Measurements from ENCODE around the gene RUNDC3A.

The RUNDC3A gene

DNA sequence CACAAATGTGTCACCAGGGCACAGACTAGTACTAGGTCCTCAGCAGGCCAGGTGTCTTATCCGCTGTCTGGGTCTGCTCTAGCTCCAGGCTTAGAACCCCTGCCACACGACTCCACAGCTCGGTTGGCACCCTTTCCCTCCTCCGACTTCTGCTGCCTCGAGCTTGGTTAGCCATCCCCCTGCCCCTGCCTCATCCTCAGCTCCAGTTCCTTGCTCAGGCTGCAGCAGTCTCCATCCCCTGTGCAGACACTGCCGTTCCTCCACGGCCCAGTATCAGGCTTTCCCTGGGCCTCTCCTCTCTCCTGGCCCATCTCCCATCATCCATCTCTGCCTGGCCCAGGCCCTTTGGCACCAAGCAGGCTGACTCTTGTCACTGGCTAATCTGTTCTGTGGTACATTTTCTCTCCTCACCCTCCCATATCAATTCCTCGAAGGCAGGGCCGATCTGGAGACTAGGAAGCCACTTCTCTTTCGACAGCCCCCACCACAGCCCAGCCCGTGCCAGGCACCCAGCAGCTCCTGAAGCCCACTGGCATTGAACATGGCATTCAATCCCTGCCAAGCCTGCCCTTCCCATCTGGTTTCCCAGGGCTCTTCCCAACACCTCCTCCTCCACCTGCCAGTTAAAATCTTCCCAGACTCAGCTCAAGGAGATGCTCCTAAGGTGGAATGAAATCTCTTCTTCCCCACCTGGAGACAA lies 35.3 kb downstream of the RUNDC3A start:
- peaks cover 21% of the 10 kb centered on the region for H3K79me2 ChIP-seq (ENCODE audit: low read length)
- peaks cover 6% of the 10 kb centered on the region for H3K36me3 ChIP-seq (replicated peaks; ENCODE audit: low read depth, low read length)
- H3K4me2 ChIP-seq (ENCODE audit: low read length), result no peak overlapping the region
- no peaks in the 10 kb centered on the region for H4K20me1 ChIP-seq (ENCODE audit: insufficient read depth, low read length)
- H3K27me3 ChIP-seq (ENCODE audit: low read depth, low read length), result no peaks in the 10 kb centered on the region
- TF ChIP-seq EZH2phosphoT487 (IDR thresholded peaks at IDR 0.05; ENCODE audit: low read depth), result no peak
- TF ChIP-seq, protein P1, sequence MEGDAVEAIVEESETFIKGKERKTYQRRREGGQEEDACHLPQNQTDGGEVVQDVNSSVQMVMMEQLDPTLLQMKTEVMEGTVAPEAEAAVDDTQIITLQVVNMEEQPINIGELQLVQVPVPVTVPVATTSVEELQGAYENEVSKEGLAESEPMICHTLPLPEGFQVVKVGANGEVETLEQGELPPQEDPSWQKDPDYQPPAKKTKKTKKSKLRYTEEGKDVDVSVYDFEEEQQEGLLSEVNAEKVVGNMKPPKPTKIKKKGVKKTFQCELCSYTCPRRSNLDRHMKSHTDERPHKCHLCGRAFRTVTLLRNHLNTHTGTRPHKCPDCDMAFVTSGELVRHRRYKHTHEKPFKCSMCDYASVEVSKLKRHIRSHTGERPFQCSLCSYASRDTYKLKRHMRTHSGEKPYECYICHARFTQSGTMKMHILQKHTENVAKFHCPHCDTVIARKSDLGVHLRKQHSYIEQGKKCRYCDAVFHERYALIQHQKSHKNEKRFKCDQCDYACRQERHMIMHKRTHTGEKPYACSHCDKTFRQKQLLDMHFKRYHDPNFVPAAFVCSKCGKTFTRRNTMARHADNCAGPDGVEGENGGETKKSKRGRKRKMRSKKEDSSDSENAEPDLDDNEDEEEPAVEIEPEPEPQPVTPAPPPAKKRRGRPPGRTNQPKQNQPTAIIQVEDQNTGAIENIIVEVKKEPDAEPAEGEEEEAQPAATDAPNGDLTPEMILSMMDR (IDR thresholded peaks at IDR 0.05; ENCODE audit: low read depth, low read length), result no peak
- H3K27ac ChIP-seq (ENCODE audit: low read length), result no peak overlapping the region
- H3K9ac ChIP-seq (ENCODE audit: low read length), result no peak overlapping the region
- H3K9me3 ChIP-seq (ENCODE audit: insufficient read depth, low read length), result no peaks in the 10 kb centered on the region
- no peak overlapping the region for H2AFZ ChIP-seq (ENCODE audit: low read depth, low read length)
- no peak overlapping the region for H3K4me3 ChIP-seq (ENCODE audit: low read length)
- peaks cover 33% of the 10 kb centered on the region for H3K4me1 ChIP-seq (ENCODE audit: low read length)

DNA sequence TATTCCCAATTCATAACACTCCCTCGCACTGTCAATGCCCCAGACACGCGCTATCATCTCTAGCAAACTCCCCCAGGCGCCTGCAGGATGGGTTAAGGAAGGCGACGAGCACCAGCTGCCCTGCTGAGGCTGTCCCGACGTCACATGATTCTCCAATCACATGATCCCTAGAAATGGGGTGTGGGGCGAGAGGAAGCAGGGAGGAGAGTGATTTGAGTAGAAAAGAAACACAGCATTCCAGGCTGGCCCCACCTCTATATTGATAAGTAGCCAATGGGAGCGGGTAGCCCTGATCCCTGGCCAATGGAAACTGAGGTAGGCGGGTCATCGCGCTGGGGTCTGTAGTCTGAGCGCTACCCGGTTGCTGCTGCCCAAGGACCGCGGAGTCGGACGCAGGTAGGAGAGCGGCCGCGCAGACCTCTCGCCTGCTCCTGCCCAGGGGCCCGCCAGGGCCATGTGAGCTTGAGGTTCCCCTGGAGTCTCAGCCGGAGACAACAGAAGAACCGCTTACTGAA lies 36.6 kb downstream of the RUNDC3A start, which contains the start of gene GRN:
Gene GRN (plus strand): TSS at position 364 of the 515 bp plus-strand sequence. CDS start 3,863 bp downstream, outside the sequence.
- peak within 1 kb of the TSS; percentile 96 for H3K27ac ChIP-seq (ENCODE audit: low read length)
- peak within 1 kb of the TSS; percentile 99 for H3K4me2 ChIP-seq (ENCODE audit: low read length)
- H2AFZ ChIP-seq (ENCODE audit: low read depth, low read length), result no peak within 1 kb of the TSS

DNA sequence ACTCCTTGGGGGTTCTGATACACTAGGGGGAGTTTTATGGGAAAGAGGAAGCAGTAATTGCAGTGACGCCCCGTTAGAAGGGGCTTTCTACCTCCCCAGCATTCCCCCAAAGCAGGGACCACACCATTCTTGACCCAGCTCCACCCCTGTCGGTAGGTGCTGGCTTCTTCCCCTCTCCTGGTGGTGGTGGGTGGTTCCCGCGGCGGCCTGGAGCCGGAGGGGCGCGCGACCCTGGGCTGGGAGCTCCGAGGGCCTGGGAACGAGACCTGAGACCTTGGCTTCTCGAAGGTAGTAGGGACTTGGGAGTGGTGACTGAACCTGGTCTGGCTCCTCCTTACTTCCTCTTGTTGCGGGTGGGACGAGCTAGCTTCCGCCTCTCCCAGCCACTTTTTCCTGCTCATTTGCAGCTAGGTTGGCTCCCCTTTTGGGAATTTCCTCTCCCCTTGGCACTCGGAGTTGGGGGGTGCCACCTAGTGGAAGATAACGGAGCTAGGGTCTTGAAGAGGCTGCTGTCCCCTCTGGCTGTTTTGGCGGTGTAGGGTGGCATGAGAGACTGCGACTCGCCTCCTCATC lies 37.1 kb downstream of the RUNDC3A start:
- Histone ChIP-seq H3K4me3 (ENCODE audit: low read length) (peak overlapping the region; percentile 94), H3K9me3 (ENCODE audit: insufficient read depth, low read length) (no peaks in the 10 kb centered on the region), H3K27me3 (ENCODE audit: low read depth, low read length) (no peaks in the 10 kb centered on the region), H3K4me2 (ENCODE audit: low read length) (peak overlapping the region; percentile 99), H3K4me1 (ENCODE audit: low read length) (peaks cover 48% of the 10 kb centered on the region), H4K20me1 (ENCODE audit: insufficient read depth, low read length) (no peaks in the 10 kb centered on the region), H2AFZ (ENCODE audit: low read depth, low read length) (no peak overlapping the region), H3K9ac (ENCODE audit: low read length) (peak overlapping the region; percentile 98), H3K27ac (ENCODE audit: low read length) (peak overlapping the region; percentile 96), H3K36me3 (replicated peaks; ENCODE audit: low read depth, low read length) (peaks cover 22% of the 10 kb centered on the region), H3K79me2 (ENCODE audit: low read length) (peaks cover 35% of the 10 kb centered on the region)
- TF ChIP-seq, protein P1 (IDR thresholded peaks at IDR 0.05; ENCODE audit: low read depth, low read length), result peak; percentile 74
- no peak for TF ChIP-seq EZH2phosphoT487 (IDR thresholded peaks at IDR 0.05; ENCODE audit: low read depth)

More for the DNA sequence above, 36.6 kb downstream of the RUNDC3A start, which contains the start of gene GRN:
- Histone ChIP-seq H3K36me3 (replicated peaks; ENCODE audit: low read depth, low read length) (peaks cover 17% of the 10 kb centered on the region), H3K9ac (ENCODE audit: low read length) (peak within 1 kb of the TSS; percentile 98), H4K20me1 (ENCODE audit: insufficient read depth, low read length) (no peaks in the 10 kb centered on the region), H3K27me3 (ENCODE audit: low read depth, low read length) (no peaks in the 10 kb centered on the region), H3K4me1 (ENCODE audit: low read length) (peaks cover 43% of the 10 kb centered on the region), H3K79me2 (ENCODE audit: low read length) (peaks cover 34% of the 10 kb centered on the region), H3K4me3 (ENCODE audit: low read length) (peak within 1 kb of the TSS; percentile 94), H3K9me3 (ENCODE audit: insufficient read depth, low read length) (no peaks in the 10 kb centered on the region)
- no peak for TF ChIP-seq EZH2phosphoT487 (IDR thresholded peaks at IDR 0.05; ENCODE audit: low read depth)
- TF ChIP-seq, protein P1 (IDR thresholded peaks at IDR 0.05; ENCODE audit: low read depth, low read length), result no peak

Data from OCI-LY3 (cell line).